T-cell (primary cell): ENCODE results near the gene MRPL51. TPM values are rescaled to one million over a fixed set of nuclear protein-coding genes. Genes with fewer than 3 reads are reported as not detected.
"Not testable (repeated sequence)": the region's sequence is repeated elsewhere in the genome, so short reads cannot be mapped to it uniquely, and the experiment has no call there.

Experiments
- ATAC-seq, 4 experiments: fragments of 200-7000 bp in 3 of 4; fragments of 150-1000 bp in 1 of 4; cut with Tn5 transposase; replicated peaks in 1 of 4; 1 replicate in 3 of 4; 2 replicates in 1 of 4; pipeline ENCODE4 v1.10.0; 2021; ENCODE audit warnings: moderate library complexity in 3 of 4, mild to moderate bottlenecking in 2 of 4, moderate number of reproducible peaks in 1 of 4
- CTCF ChIA-PET, 2 donors: fragments of 300-600 bp; sonication (Branson Sonifier 250); formaldehyde crosslinking; loops; one replicate each; lab custom pipeline; 2022; ENCODE audit warnings: antibody characterized with exemption in 2 of 2; lab: Charles Lee
- POLR2A ChIA-PET, 2 donors: fragments of 300-600 bp; sonication (Branson Sonifier 250); formaldehyde crosslinking; loops; one replicate each; lab custom pipeline; 2022; ENCODE audit warnings: antibody characterized with exemption in 2 of 2; lab: Charles Lee
- DNase-seq, 35 experiments: peaks; one replicate each; pipeline versions ENCODE4 v3.0.0 to v3.0.0-alpha.2; 2013 to 2023
- H3K27ac ChIP-seq: one replicate; pipeline ENCODE4 v1.5.1; 2013; ENCODE audit warnings: low read length
- H3K27me3 ChIP-seq, 2 experiments: replicated peaks in 1 of 2; 1 replicate in 1 of 2; 2 replicates in 1 of 2; pipeline versions ENCODE4 v1.6.1 to v1.7.0; 2013; ENCODE audit warnings: low read length in 1 of 2, mixed read lengths in 1 of 2; ENCODE audit not compliant: control insufficient read depth in 2 of 2, insufficient read depth in 2 of 2; ENCODE audit errors: extremely low read depth in 1 of 2
- H3K36me3 ChIP-seq, 2 donors: 1 replicate in 1 of 2; 2 replicates in 1 of 2; pipeline versions ENCODE4 v1.6.1 to v1.7.0; 2013; ENCODE audit warnings: low read length in 1 of 2; ENCODE audit not compliant: control insufficient read depth in 2 of 2, insufficient read depth in 1 of 2; ENCODE audit errors: extremely low read depth in 1 of 2
- H3K4me1 ChIP-seq, 2 experiments: 1 replicate in 1 of 2; 2 replicates in 1 of 2; pipeline versions ENCODE4 v1.6.1 to v1.7.0; 2013; ENCODE audit warnings: low read length in 2 of 2, mixed read lengths in 1 of 2; ENCODE audit not compliant: insufficient read depth in 2 of 2, control insufficient read depth in 1 of 2; ENCODE audit errors: extremely low read depth in 1 of 2
- H3K4me3 ChIP-seq, 2 donors: 1 replicate in 1 of 2; 2 replicates in 1 of 2; pipeline versions ENCODE4 v1.5.1 to v1.7.0; 2013; ENCODE audit warnings: mild to moderate bottlenecking in 2 of 2, low read length in 1 of 2, moderate library complexity in 1 of 2; ENCODE audit not compliant: control insufficient read depth in 1 of 2; ENCODE audit errors: extremely low read depth in 1 of 2
- H3K9me3 ChIP-seq: 2 replicates; pipeline ENCODE4 v1.7.0; 2013
- H3K27ac Mint-ChIP-seq, 2 donors: one replicate each; pipeline ENCODE4 v1.8.0; 2020 to 2021; ENCODE audit warnings: mild to moderate bottlenecking in 2 of 2, mixed read lengths in 2 of 2
- H3K27me3 Mint-ChIP-seq, 2 donors: one replicate each; pipeline ENCODE4 v1.8.0; 2021 to 2022; ENCODE audit warnings: mixed read lengths in 2 of 2
- H3K36me3 Mint-ChIP-seq: one replicate; pipeline ENCODE4 v1.8.0; 2021; ENCODE audit warnings: mixed read lengths
- H3K4me1 Mint-ChIP-seq, 3 donors: one replicate each; pipeline ENCODE4 v1.8.0; 2020 to 2022; ENCODE audit warnings: mixed read lengths in 3 of 3, mild to moderate bottlenecking in 1 of 3
- H3K4me3 Mint-ChIP-seq, 3 donors: one replicate each; pipeline ENCODE4 v1.8.0; 2020 to 2022; ENCODE audit warnings: mild to moderate bottlenecking in 3 of 3, mixed read lengths in 3 of 3, moderate library complexity in 3 of 3
- H3K9me3 Mint-ChIP-seq, 3 donors: one replicate each; pipeline ENCODE4 v1.8.0; 2020 to 2022; ENCODE audit warnings: mixed read lengths in 3 of 3
- WGBS: methylation state at CpG from one replicate; pipeline ENCODE4 v1.1.5; 2013; ENCODE audit warnings: missing lambda C conversion rate; ENCODE audit not compliant: insufficient coverage; 5-methylcytosine and 5-hydroxymethylcytosine counted together
- total RNA-seq, 35 experiments: library from RNA in 6 of 35; stranded (reverse) in 6 of 35; fragments of 120-200 nt in 1 of 35; gene quantifications; one replicate each; pipeline versions ENCODE4 v1.2.1 to v1.2.4 and lab custom pipeline; 2013 to 2026

Gene MRPL51
- total RNA-seq, 5 donors from 2014 or later (not counting 1 experiment from before 2014, with no cell fraction given): 34.3 to 86.6 (median 80.3) TPM

GRCh38 chr12:6466751-6467150 lies 26.3 kb downstream of the MRPL51 start:
- H3K27ac Mint-ChIP-seq: peak overlapping the region; percentile 89 to 96
- H3K9me3 Mint-ChIP-seq: not testable (repeated sequence)

DNA sequence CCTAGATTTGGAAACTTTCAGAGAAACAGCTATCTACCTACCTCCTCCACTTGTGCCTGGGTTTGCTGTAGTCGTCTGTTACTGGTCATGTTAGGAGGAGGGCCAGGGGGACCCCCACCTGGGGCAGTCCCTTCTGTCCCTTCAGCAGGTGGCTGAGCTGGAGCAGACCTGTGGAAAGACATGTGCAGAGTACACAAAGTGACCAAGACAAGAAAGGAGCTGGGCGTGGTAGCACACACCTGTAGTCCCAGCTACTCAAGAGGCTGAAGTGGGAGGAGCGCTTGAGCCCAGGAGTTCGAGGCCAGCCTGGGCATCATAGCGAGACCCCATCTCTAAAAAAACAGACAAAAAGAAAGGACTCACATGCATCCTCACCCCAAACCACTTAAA lies 26.9 kb downstream of the MRPL51 start:
- H3K36me3 Mint-ChIP-seq: peaks cover 55% of the 10 kb centered on the region
- H3K4me3 ChIP-seq: no peak overlapping the region
- no peak for DNase-seq
- WGBS: 100% methylated on average over 2 of the region's 5 CpGs
- peak overlapping the region in 1 of 3 donors; percentile 52 for H3K4me3 Mint-ChIP-seq
- peaks cover 13 to 48% of the 10 kb centered on the region in 2 donors for H3K36me3 ChIP-seq
- POLR2A ChIA-PET: interaction anchor here in 1 of 2 donors (1.4 to 2.0 kb wide), 2 partner anchors 21 to 42 kb away, joined by 3 to 4 read pairs; partner anchors contain the start of gene CD27
- no peaks in the 10 kb centered on the region for H3K27me3 Mint-ChIP-seq
- H3K27ac Mint-ChIP-seq: peak overlapping the region; percentile 89 to 96
- H3K4me1 Mint-ChIP-seq: peaks cover 87 to 90% (median 88%) of the 10 kb centered on the region in 3 donors
- CTCF ChIA-PET: interaction anchor here (0.7 to 2.2 kb wide), 23 partner anchors 14 to 143 kb away, joined by 3 to 45 read pairs (median 8); partner anchors contain the start of genes CD27 (in 2 of the 2) and TAPBPL (in 1 of the 2)
- no peaks in the 10 kb centered on the region for H3K9me3 ChIP-seq
- H3K9me3 Mint-ChIP-seq: no peaks in the 10 kb centered on the region
- no peaks in the 10 kb centered on the region for H3K27me3 ChIP-seq
- H3K27ac ChIP-seq: peak overlapping the region; percentile 2
- peaks cover 63 to 78% of the 10 kb centered on the region in 2 experiments for H3K4me1 ChIP-seq
- no peak for ATAC-seq

More at GRCh38 chr12:6466751-6467150, 26.3 kb downstream of the MRPL51 start:
- Mint-ChIP-seq H3K4me3 (peak overlapping the region in 2 of 3 donors; percentile 31 to 87), H3K36me3 (peaks cover 53% of the 10 kb centered on the region), H3K4me1 (peaks cover 85 to 89% (median 86%) of the 10 kb centered on the region in 3 donors)
- ATAC-seq, H3K27me3 ChIP-seq, POLR2A ChIA-PET, H3K9me3 ChIP-seq, H3K4me3 ChIP-seq, H3K27me3 Mint-ChIP-seq, DNase-seq: not testable (repeated sequence)
- Histone ChIP-seq H3K27ac (peak overlapping the region; percentile 9), H3K36me3 (peaks cover 13 to 43% of the 10 kb centered on the region in 2 donors), H3K4me1 (peaks cover 58 to 77% of the 10 kb centered on the region in 2 experiments)
- no CpG with 5 or more reads among the region's 4 CpGs for WGBS
- CTCF ChIA-PET: interaction anchor here (1.0 to 2.2 kb wide), 9 partner anchors 15 to 131 kb away, joined by 3 to 45 read pairs (median 11); partner anchors contain the start of gene TAPBPL (in 1 of the 2)

DNA sequence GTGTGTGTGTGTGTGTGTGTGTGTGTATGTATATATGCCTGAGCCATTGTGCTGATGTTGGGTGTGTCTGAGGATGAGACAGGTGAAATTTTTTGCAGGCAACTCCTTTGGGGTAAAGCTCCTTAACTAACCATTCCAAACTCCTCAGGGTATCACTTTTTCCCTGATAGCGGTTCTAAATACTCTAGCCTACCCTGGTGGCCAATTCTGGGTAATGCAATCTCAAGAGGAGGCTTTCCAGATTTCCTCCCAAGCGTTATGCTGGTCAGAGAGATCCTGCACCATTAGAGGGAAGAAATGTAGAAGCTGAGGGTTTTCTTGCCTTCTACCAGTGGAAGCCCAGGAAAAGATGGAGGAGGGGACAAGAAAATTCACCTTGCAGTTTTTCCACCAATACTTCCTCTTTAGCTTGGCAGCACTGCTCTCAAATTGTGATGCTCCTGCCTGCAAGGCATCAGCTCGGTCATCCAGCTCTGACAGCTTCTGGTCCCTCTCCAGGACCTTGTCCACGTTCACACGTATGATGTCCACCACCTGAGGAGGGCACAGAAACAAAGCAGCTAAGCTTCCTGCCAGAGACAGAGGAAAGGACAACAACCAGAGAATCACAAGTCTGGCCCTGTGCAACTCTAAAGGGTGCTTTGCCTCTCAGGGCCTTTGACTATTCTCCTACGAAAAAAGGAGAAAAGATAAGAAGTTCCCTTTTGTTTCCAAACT lies 27.4 kb downstream of the MRPL51 start:
- DNase-seq: peak in 13 of 35 experiments; percentile 17 to 83 (median 43)
- Histone ChIP-seq H3K27ac (peak overlapping the region; percentile 5), H3K36me3 (peaks cover 13 to 54% of the 10 kb centered on the region in 2 donors), H3K27me3 (no peaks in the 10 kb centered on the region), H3K9me3 (no peaks in the 10 kb centered on the region), H3K4me1 (peaks cover 67 to 81% of the 10 kb centered on the region in 2 experiments), H3K4me3 (no peak overlapping the region)
- no peak for ATAC-seq
- peak overlapping the region; percentile 89 to 96 for H3K27ac Mint-ChIP-seq
- peaks cover 60% of the 10 kb centered on the region for H3K36me3 Mint-ChIP-seq
- ChIA-PET CTCF (interaction anchor here (0.6 to 2.2 kb wide), 36 partner anchors 9 to 142 kb away, joined by 3 to 45 read pairs (median 6); partner anchors contain the start of genes CD27 (in 2 of the 2) and TAPBPL (in 2 of the 2)), POLR2A (interaction anchor here (0.5 to 2.0 kb wide), 7 partner anchors 14 to 72 kb away, joined by 3 to 5 read pairs (median 4); partner anchors contain the start of genes CD27 (in 1 of the 2) and TAPBPL (in 1 of the 2))
- H3K4me3 Mint-ChIP-seq: peak overlapping the region in 1 of 3 donors; percentile 52
- peaks cover 90 to 91% (median 91%) of the 10 kb centered on the region in 3 donors for H3K4me1 Mint-ChIP-seq
- H3K27me3 Mint-ChIP-seq: no peaks in the 10 kb centered on the region
- no peaks in the 10 kb centered on the region for H3K9me3 Mint-ChIP-seq
- WGBS: 47% methylated on average over 5 of the region's 6 CpGs

GRCh38 chr12:6464531-6464930 lies 28.5 kb downstream of the MRPL51 start:
- peaks cover 62% of the 10 kb centered on the region for H3K36me3 Mint-ChIP-seq
- CTCF ChIA-PET: interaction anchor here (0.5 to 3.0 kb wide), 30 partner anchors 8 to 141 kb away, joined by 3 to 45 read pairs (median 7); partner anchors contain the start of genes CD27 (in 2 of the 2) and TAPBPL (in 2 of the 2)
- WGBS: 84% methylated on average over 7 of the region's 8 CpGs

GRCh38 chr12:6463858-6464257 lies 29.2 kb downstream of the MRPL51 start:
- WGBS: 76% methylated on average over 3 of the region's 6 CpGs
- CTCF ChIA-PET: interaction anchor here (0.6 to 4.2 kb wide), 9 partner anchors 15 to 129 kb away, joined by 3 to 25 read pairs (median 5); no protein-coding TSS in a partner anchor
- Histone ChIP-seq H3K9me3 (no peaks in the 10 kb centered on the region), H3K27me3 (no peaks in the 10 kb centered on the region), H3K27ac (peak overlapping the region; percentile 92), H3K4me1 (peaks cover 65 to 85% of the 10 kb centered on the region in 2 experiments), H3K4me3 (peak overlapping the region in 1 of 2 donors; percentile 40), H3K36me3 (peaks cover 17 to 71% of the 10 kb centered on the region in 2 donors)
- Mint-ChIP-seq H3K4me1 (peaks cover 92 to 97% (median 96%) of the 10 kb centered on the region in 3 donors), H3K36me3 (peaks cover 68% of the 10 kb centered on the region), H3K4me3 (peak overlapping the region; percentile 69 to 81 (median 69)), H3K27me3 (no peaks in the 10 kb centered on the region), H3K9me3 (no peaks in the 10 kb centered on the region), H3K27ac (peak overlapping the region; percentile 98)
- POLR2A ChIA-PET: interaction anchor here (0.6 to 1.2 kb wide), 5 partner anchors 11 to 1710 kb away, joined by 3 to 6 read pairs (median 3); partner anchors contain the start of gene TAPBPL (in 1 of the 2)
- ATAC-seq: no peak
- no peak for DNase-seq

More at GRCh38 chr12:6464531-6464930, 28.5 kb downstream of the MRPL51 start:
- no peaks in the 10 kb centered on the region for H3K27me3 ChIP-seq
- no peak for ATAC-seq
- peak overlapping the region in 1 of 2 donors; percentile 17 for H3K4me3 ChIP-seq
- Mint-ChIP-seq H3K4me1 (peaks cover 93 to 97% (median 96%) of the 10 kb centered on the region in 3 donors), H3K27ac (peak overlapping the region; percentile 98), H3K27me3 (no peaks in the 10 kb centered on the region), H3K9me3 (no peaks in the 10 kb centered on the region), H3K4me3 (peak overlapping the region in 2 of 3 donors; percentile 14 to 81)
- peak overlapping the region; percentile 92 for H3K27ac ChIP-seq
- POLR2A ChIA-PET: interaction anchor here (0.7 to 2.0 kb wide), 2 partner anchors 41 to 94 kb away, joined by 3 to 4 read pairs; no protein-coding TSS in a partner anchor
- H3K4me1 ChIP-seq: peaks cover 71 to 87% of the 10 kb centered on the region in 2 experiments
- H3K36me3 ChIP-seq: peaks cover 17 to 64% of the 10 kb centered on the region in 2 donors
- DNase-seq: no peak
- no peaks in the 10 kb centered on the region for H3K9me3 ChIP-seq
